PC-9 (cell line): ENCODE measurements around the gene MGARP.

Source experiments
- CTCF ChIP-seq: fragments of 200-600 bp; sonication (generic); conservative IDR thresholded peaks from 2 replicates; pipeline ENCODE4 v1.6.1; 2017; ENCODE audit warnings: mixed run types, antibody characterized with exemption, mild to moderate bottlenecking, moderate library complexity
- EZH2 ChIP-seq: fragments of 200-600 bp; sonication (generic); IDR thresholded peaks from 2 replicates; pipeline ENCODE4 v1.8.0; 2017; ENCODE audit warnings: antibody characterized with exemption, low read depth

GRCh38 chr4:139241086-139241783, 38.8 kb downstream of the MGARP start:
- TF ChIP-seq EZH2, result no peak
- no peak for TF ChIP-seq CTCF
